RWPE1 (cell line): ENCODE results near the gene PANK1.
A peak's percentile ranks its signal among the peaks of the same experiment; 100 is the strongest.
"Not testable (repeated sequence)": the region's sequence is repeated elsewhere in the genome, so short reads cannot be mapped to it uniquely, and the experiment has no call there.

Experiments used
- CTCF ChIA-PET: fragments of 350-600 bp; sonication (Branson Sonifier 250); formaldehyde crosslinking; extraction: SDS; loops from one replicate; lab custom pipeline; 2021; lab: Yijun Ruan, JAX
- POLR2A ChIA-PET: fragments of 400-600 bp; formaldehyde crosslinking; extraction: SDS; loops from one replicate; lab custom pipeline; 2020; ENCODE audit warnings: antibody characterized with exemption; ENCODE audit not compliant: low non-redundant PET; lab: Yijun Ruan, JAX
- DNase-seq: peaks from one replicate; pipeline ENCODE4 v3.0.0; 2012; ENCODE audit warnings: low spot score
- H3K27ac ChIP-seq: fragments of 450-650 bp; 2 replicates; pipeline ENCODE4 v1.5.1; 2017
- TF ChIP-seq, protein P1 (sequence below): fragments of 450-650 bp; conservative IDR thresholded peaks from 2 replicates; pipeline ENCODE4 v1.5.1; 2017; ENCODE audit warnings: low read depth, mild to moderate bottlenecking

Gene PANK1

GRCh38 chr10:89550509-89550908 lies 94.5 kb downstream of the PANK1 start:
- DNase-seq = no peak
- TF ChIP-seq, protein P1, sequence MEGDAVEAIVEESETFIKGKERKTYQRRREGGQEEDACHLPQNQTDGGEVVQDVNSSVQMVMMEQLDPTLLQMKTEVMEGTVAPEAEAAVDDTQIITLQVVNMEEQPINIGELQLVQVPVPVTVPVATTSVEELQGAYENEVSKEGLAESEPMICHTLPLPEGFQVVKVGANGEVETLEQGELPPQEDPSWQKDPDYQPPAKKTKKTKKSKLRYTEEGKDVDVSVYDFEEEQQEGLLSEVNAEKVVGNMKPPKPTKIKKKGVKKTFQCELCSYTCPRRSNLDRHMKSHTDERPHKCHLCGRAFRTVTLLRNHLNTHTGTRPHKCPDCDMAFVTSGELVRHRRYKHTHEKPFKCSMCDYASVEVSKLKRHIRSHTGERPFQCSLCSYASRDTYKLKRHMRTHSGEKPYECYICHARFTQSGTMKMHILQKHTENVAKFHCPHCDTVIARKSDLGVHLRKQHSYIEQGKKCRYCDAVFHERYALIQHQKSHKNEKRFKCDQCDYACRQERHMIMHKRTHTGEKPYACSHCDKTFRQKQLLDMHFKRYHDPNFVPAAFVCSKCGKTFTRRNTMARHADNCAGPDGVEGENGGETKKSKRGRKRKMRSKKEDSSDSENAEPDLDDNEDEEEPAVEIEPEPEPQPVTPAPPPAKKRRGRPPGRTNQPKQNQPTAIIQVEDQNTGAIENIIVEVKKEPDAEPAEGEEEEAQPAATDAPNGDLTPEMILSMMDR = no peak
- CTCF ChIA-PET = interaction anchor here (0.6 kb wide), 1 partner anchor 9 kb away, joined by 3 read pairs; no protein-coding TSS in a partner anchor
- POLR2A ChIA-PET = no interaction called here
- H3K27ac ChIP-seq = peak overlapping the region; percentile 77

- ChIA-PET CTCF (interaction anchor here (0.6 to 0.8 kb wide), 4 partner anchors 56 to 141 kb away, joined by 3 to 4 read pairs (median 3); no protein-coding TSS in a partner anchor), POLR2A (no interaction called here)
These were observed 95.5 kb downstream of the PANK1 start for GRCh38 chr10:89549510-89549909.

DNA sequence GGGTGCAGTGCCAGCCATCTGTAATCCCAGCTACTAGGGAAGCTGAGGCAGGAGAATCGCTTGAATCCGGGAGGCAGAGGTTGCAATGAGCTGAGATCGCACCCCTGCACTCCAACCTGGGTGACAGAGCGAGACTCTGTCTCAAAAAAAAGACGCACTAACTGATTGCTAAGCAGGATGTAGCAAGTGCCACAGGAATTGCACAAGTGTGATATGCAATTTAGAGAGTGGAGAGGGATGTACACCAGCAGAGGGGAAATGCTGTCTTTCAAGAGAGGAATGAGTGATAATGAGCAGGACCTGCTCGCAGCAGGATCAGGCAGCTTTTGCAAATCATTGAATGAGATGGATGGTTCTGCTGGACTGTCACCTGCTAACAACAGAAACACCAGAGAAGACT lies 96.4 kb downstream of the PANK1 start:
- CTCF ChIA-PET = interaction anchor here (0.6 to 0.7 kb wide), 2 partner anchors 83 to 298 kb away, joined by 3 read pairs; no protein-coding TSS in a partner anchor
- TF ChIP-seq, protein P1 = no peak
- POLR2A ChIA-PET = no interaction called here
- peak overlapping the region; percentile 56 for H3K27ac ChIP-seq
- DNase-seq = no peak

More at GRCh38 chr10:89549510-89549909, 95.5 kb downstream of the PANK1 start:
- H3K27ac ChIP-seq = peak overlapping the region; percentile 77
- DNase-seq = peak; percentile 61
- TF ChIP-seq, protein P1 = no peak

- DNase-seq = no peak
- TF ChIP-seq, protein P1 = no peak
- ChIA-PET CTCF (interaction anchor here (0.6 to 0.7 kb wide), 2 partner anchors 84 to 297 kb away, joined by 3 read pairs; no protein-coding TSS in a partner anchor), POLR2A (no interaction called here)
- H3K27ac ChIP-seq = peak overlapping the region; percentile 56
These were observed 97.1 kb downstream of the PANK1 start for GRCh38 chr10:89547853-89548513.

- DNase-seq, CTCF ChIA-PET, H3K27ac ChIP-seq, POLR2A ChIA-PET: not testable (repeated sequence)
These were observed 98.4 kb downstream of the PANK1 start for GRCh38 chr10:89546651-89547050.

GRCh38 chr10:89543841-89544240 lies 101.2 kb downstream of the PANK1 start:
- ChIA-PET POLR2A (no interaction called here), CTCF (interaction anchor here (0.5 kb wide), 1 partner anchor 101 kb away, joined by 3 read pairs; no protein-coding TSS in a partner anchor)
- DNase-seq = no peak
- TF ChIP-seq, protein P1 = no peak
- H3K27ac ChIP-seq = no peak overlapping the region

GRCh38 chr10:89540420-89540949 lies 104.6 kb downstream of the PANK1 start:
- H3K27ac ChIP-seq = no peak overlapping the region
- ChIA-PET CTCF (no interaction called here), POLR2A (no interaction called here)
- TF ChIP-seq, protein P1 = no peak
- peak; percentile 56 for DNase-seq
